Measurements from ENCODE around the gene CAPN11. TPM values are rescaled to one million over a fixed set of nuclear protein-coding genes. Genes with fewer than 3 reads are reported as not detected.
"Not testable (repeated sequence)": the region's sequence is repeated elsewhere in the genome, so short reads cannot be mapped to it uniquely, and the experiment has no call there.

CAPN11 gene
- total RNA-seq, 1 experiment from 2014 or later = not detected

DNA sequence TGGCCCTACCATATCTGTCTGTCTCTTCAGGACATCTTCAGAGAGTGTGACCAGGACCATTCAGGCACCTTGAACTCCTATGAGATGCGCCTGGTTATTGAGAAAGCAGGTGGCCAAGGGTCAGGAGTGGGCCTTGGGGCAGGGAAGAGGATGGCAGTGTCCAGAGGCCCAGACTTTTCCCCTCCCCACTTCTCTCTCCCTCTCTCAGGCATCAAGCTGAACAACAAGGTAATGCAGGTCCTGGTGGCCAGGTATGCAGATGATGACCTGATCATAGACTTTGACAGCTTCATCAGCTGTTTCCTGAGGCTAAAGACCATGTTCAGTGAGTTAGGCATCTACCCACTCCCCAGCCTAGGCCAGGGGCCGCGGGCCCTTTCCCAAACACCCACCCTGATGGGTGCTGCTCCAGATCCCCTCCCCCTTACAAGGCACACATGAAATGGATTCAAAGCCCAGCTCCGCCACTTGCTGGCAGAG lies 24.3 kb downstream of the CAPN11 start:
- Histone ChIP-seq H3K9ac (ENCODE audit: low read length) (no peak overlapping the region), H3K9me2 (replicated peaks; ENCODE audit: low read length) (no peaks in the 10 kb centered on the region), H3K4me2 (ENCODE audit: low read length) (no peak overlapping the region), H3K27ac (ENCODE audit: low read length) (no peak overlapping the region), H3K9me3 (ENCODE audit: low read length) (no peaks in the 10 kb centered on the region), H3K27me3 (ENCODE audit: low read length) (no peaks in the 10 kb centered on the region), H4K20me1 (ENCODE audit: low read length) (no peaks in the 10 kb centered on the region), H3K4me1 (ENCODE audit: insufficient read depth, low read length) (peaks cover 17% of the 10 kb centered on the region), H3K79me2 (ENCODE audit: low read length) (no peaks in the 10 kb centered on the region), H3K4me3 (ENCODE audit: low read length) (no peak overlapping the region), H2AFZ (ENCODE audit: low read length) (no peak overlapping the region), H3F3A (ENCODE audit: low read length, unreplicated experiment) (no peaks in the 10 kb centered on the region), H3K36me3 (ENCODE audit: low read depth, low read length) (no peaks in the 10 kb centered on the region)
- CTCF ChIA-PET = no interaction called here
- ATAC-seq (no peak), DNase-seq (no peak)
- TF ChIP-seq EZH2 (IDR thresholded peaks at IDR 0.05; ENCODE audit: low read length, unreplicated experiment) (no peak), EZH2phosphoT487 (IDR thresholded peaks at IDR 0.05; ENCODE audit: borderline replicate concordance, low read length) (no peak)
- TF ChIP-seq, protein P1, sequence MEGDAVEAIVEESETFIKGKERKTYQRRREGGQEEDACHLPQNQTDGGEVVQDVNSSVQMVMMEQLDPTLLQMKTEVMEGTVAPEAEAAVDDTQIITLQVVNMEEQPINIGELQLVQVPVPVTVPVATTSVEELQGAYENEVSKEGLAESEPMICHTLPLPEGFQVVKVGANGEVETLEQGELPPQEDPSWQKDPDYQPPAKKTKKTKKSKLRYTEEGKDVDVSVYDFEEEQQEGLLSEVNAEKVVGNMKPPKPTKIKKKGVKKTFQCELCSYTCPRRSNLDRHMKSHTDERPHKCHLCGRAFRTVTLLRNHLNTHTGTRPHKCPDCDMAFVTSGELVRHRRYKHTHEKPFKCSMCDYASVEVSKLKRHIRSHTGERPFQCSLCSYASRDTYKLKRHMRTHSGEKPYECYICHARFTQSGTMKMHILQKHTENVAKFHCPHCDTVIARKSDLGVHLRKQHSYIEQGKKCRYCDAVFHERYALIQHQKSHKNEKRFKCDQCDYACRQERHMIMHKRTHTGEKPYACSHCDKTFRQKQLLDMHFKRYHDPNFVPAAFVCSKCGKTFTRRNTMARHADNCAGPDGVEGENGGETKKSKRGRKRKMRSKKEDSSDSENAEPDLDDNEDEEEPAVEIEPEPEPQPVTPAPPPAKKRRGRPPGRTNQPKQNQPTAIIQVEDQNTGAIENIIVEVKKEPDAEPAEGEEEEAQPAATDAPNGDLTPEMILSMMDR (conservative IDR thresholded peaks at IDR 0.05; ENCODE audit: low read depth, low read length) = no peak
- POLR2A ChIA-PET (ENCODE audit: unreplicated experiment) = interaction anchor here (0.6 kb wide), 1 partner anchor 74 kb away, joined by 5 read pairs; no protein-coding TSS in a partner anchor
- BruUV-seq (replicated peaks) = no TSS peak
- intact Hi-C loops (cut with micrococcal nuclease) = no loop called here

DNA sequence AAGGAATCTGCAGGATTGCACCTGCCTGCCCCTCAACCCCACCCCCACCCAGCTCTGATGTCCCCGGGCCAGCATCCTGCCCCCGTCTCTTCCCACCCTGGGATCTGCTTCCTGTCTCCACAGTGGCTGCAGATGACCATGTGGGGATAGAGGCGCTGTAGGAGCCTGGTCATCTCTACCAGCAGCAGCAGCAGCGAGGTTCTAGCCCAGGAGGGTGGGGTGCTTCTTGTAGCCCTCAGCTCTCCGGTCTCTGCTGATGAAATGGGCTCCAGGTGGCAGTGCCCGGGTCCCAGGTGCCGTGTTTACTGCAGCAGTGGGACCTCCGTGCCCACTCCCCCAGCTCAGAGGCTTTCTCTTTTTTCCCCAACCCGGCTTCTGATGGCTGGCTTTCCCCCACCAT lies 25.2 kb downstream of the CAPN11 start:
- H3K4me3 ChIP-seq (ENCODE audit: low read length) = no peak overlapping the region
- no peaks in the 10 kb centered on the region for H3K9me2 ChIP-seq (replicated peaks; ENCODE audit: low read length)
- intact Hi-C loops (cut with micrococcal nuclease) = no loop called here
- H3F3A ChIP-seq (ENCODE audit: low read length, unreplicated experiment) = no peaks in the 10 kb centered on the region
- H3K27me3 ChIP-seq (ENCODE audit: low read length) = no peaks in the 10 kb centered on the region
- no peak overlapping the region for H3K4me2 ChIP-seq (ENCODE audit: low read length)
- DNase-seq = no peak
- H2AFZ ChIP-seq (ENCODE audit: low read length) = no peak overlapping the region
- H3K9me3 ChIP-seq (ENCODE audit: low read length) = no peaks in the 10 kb centered on the region
- POLR2A ChIA-PET (ENCODE audit: unreplicated experiment) = no interaction called here
- H3K27ac ChIP-seq (ENCODE audit: low read length) = no peak overlapping the region
- no peaks in the 10 kb centered on the region for H3K79me2 ChIP-seq (ENCODE audit: low read length)
- no peaks in the 10 kb centered on the region for H3K36me3 ChIP-seq (ENCODE audit: low read depth, low read length)
- no peaks in the 10 kb centered on the region for H4K20me1 ChIP-seq (ENCODE audit: low read length)
- no peak overlapping the region for H3K9ac ChIP-seq (ENCODE audit: low read length)
- no peak for ATAC-seq
- peaks cover 10% of the 10 kb centered on the region for H3K4me1 ChIP-seq (ENCODE audit: insufficient read depth, low read length)
- no TSS peak for BruUV-seq (replicated peaks)
- CTCF ChIA-PET = interaction anchor here (0.6 kb wide), 1 partner anchor 26 kb away, joined by 11 read pairs; no protein-coding TSS in a partner anchor
- TF ChIP-seq, protein P1 (conservative IDR thresholded peaks at IDR 0.05; ENCODE audit: low read depth, low read length) = no peak
- TF ChIP-seq EZH2 (IDR thresholded peaks at IDR 0.05; ENCODE audit: low read length, unreplicated experiment) = no peak
- TF ChIP-seq EZH2phosphoT487 (IDR thresholded peaks at IDR 0.05; ENCODE audit: borderline replicate concordance, low read length) = no peak

DNA sequence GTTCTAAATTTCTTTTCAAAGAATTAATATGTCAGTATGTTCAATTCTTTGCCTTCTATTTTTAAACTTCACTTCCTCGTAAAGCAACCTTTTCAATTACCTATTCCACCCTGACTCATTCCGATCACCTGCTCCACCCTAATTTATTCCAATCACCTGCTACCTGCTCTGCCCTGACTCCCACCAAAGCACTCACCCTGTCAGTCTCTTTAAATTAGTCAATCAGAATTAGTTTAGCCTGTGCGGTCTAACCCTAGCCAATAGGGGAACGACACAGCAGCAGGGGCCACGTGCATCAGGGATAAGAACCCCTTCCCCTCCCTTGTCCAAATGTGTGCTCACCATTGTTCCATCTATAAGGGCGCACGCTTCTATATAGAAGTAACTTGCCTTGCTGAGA lies 26.7 kb downstream of the CAPN11 start:
- POLR2A ChIA-PET (ENCODE audit: unreplicated experiment) = interaction anchor here (0.6 kb wide), 1 partner anchor 52 kb away, joined by 3 read pairs; no protein-coding TSS in a partner anchor
- H3F3A ChIP-seq (ENCODE audit: low read length, unreplicated experiment); H3K4me1 ChIP-seq (ENCODE audit: insufficient read depth, low read length); intact Hi-C loops (cut with micrococcal nuclease); H3K27me3 ChIP-seq (ENCODE audit: low read length); H2AFZ ChIP-seq (ENCODE audit: low read length); H3K79me2 ChIP-seq (ENCODE audit: low read length); H4K20me1 ChIP-seq (ENCODE audit: low read length); H3K4me2 ChIP-seq (ENCODE audit: low read length); H3K27ac ChIP-seq (ENCODE audit: low read length); BruUV-seq (replicated peaks); DNase-seq; H3K9ac ChIP-seq (ENCODE audit: low read length); CTCF ChIA-PET; ATAC-seq; H3K9me3 ChIP-seq (ENCODE audit: low read length); H3K36me3 ChIP-seq (ENCODE audit: low read depth, low read length); H3K4me3 ChIP-seq (ENCODE audit: low read length); H3K9me2 ChIP-seq (replicated peaks; ENCODE audit: low read length): not testable (repeated sequence)
